Glomerular visceral epithelial cell (primary cell): ENCODE measurements around the gene CXCR1.
"Not testable (repeated sequence)": the region's sequence is repeated elsewhere in the genome, so short reads cannot be mapped to it uniquely, and the experiment has no call there.

Experiments used
- DNase-seq: peaks from one replicate; pipeline ENCODE4 v3.0.0-alpha.2; 2016; ENCODE audit errors: extremely low spot score

CXCR1 gene

GRCh38 chr2:218161644-218162043 is 5.1 kb downstream of the CXCR1 start:
- no peak for DNase-seq

GRCh38 chr2:218155953-218156479 is 10.7 kb downstream of the CXCR1 start:
- DNase-seq = no peak

GRCh38 chr2:218152777-218153176 is 14.0 kb downstream of the CXCR1 start:
- no peak for DNase-seq

- DNase-seq = no peak
Observed at GRCh38 chr2:218152172-218152571, 14.6 kb downstream of the CXCR1 start.

- DNase-seq = no peak
Observed at GRCh38 chr2:218149848-218150440, 16.8 kb downstream of the CXCR1 start.

GRCh38 chr2:218149098-218149497 is 17.7 kb downstream of the CXCR1 start:
- no peak for DNase-seq

GRCh38 chr2:218146056-218146455 is 20.7 kb downstream of the CXCR1 start:
- DNase-seq = no peak

GRCh38 chr2:218145124-218145523 is 21.6 kb downstream of the CXCR1 start:
- DNase-seq = no peak

GRCh38 chr2:218138047-218138446 is 28.7 kb downstream of the CXCR1 start:
- DNase-seq = no peak

- DNase-seq = no peak
Observed at GRCh38 chr2:218137514-218137913, 29.2 kb downstream of the CXCR1 start.

GRCh38 chr2:218130822-218131221 is 35.9 kb downstream of the CXCR1 start:
- DNase-seq = no peak

- DNase-seq = no peak
Observed at GRCh38 chr2:218130377-218130776, 36.4 kb downstream of the CXCR1 start.

- peak; percentile 63 for DNase-seq
Observed at GRCh38 chr2:218129458-218130135, 37.2 kb downstream of the CXCR1 start.

GRCh38 chr2:218128781-218129457 is 37.8 kb downstream of the CXCR1 start:
- DNase-seq = no peak

- no peak for DNase-seq
Observed at GRCh38 chr2:218127929-218128455, 38.8 kb downstream of the CXCR1 start.

GRCh38 chr2:218125626-218126080 is 41.1 kb downstream of the CXCR1 start, which contains the start of gene CXCR2:
CXCR2 (plus strand) TSS chr2:218126028; CDS start chr2:218134802, 8,774 bp downstream.
- no peak for DNase-seq

- no peak for DNase-seq
Observed at GRCh38 chr2:218125095-218125494, 41.7 kb downstream of the CXCR1 start.

- DNase-seq = no peak
Observed at GRCh38 chr2:218123986-218124385, 42.8 kb downstream of the CXCR1 start.

GRCh38 chr2:218122286-218122685 is 44.5 kb downstream of the CXCR1 start:
- not testable (repeated sequence) for DNase-seq

- DNase-seq = not testable (repeated sequence)
Observed at GRCh38 chr2:218121789-218122188, 45.0 kb downstream of the CXCR1 start.
